ENCODE measurements around the gene PWWP3B. TPM values are rescaled to one million over a fixed set of nuclear protein-coding genes. Genes with fewer than 3 reads are reported as not detected.

Gene PWWP3B
- total RNA-seq, 1 experiment from 2014 or later, result 0.26 TPM

DNA sequence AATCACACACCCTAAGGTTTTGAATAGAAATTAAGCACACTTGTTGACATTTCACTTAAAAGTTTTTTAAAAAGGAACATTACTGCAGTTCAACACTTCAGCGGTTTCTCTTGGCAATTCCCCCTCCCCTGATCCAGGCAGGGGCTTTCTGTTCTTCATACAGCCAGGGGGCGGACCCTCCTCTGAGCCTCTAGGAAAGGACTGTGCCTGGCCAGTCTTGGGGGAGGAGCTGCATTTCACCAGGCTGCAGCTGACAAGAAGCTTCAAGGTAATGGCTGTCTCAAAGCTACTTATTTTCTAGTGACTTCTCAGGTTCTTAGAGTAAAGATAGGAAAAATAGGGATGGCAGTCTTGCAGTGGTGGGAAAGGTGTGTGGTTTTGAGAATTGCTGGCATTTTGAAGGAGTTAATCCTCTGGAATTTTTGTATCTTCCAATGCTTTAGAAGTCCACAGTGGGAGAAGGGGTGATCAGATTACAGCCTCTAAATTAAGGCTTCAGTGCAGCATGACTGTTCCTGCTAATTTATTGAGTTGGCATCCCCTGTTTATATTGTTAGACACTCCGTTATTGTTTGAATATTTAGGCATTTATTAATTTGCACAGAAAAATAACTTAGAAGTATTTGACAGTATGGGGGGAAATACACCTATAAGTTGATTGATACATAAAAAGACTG, 33.5 kb downstream of the PWWP3B start:
- H3K9ac ChIP-seq (ENCODE audit: extremely low read depth, insufficient read length, low read length), result no peak overlapping the region
- H2BK12ac ChIP-seq (ENCODE audit: insufficient read length, low read depth, low read length), result no peak overlapping the region
- no peak overlapping the region for H4K91ac ChIP-seq (ENCODE audit: insufficient read length, low read depth, low read length)
- Mint-ChIP-seq H3K27ac (0 out of 7 replicates have a peak overlapping the region, but pooled peaks of 1 of the 3 experiments have one; percentile 21), H3K4me1 (peaks cover 3 to 6% of the 10 kb centered on the region in 2 experiments), H3K4me3 (peak overlapping the region in 1 of 2 experiments; percentile 62; a peak in 1 of 5 replicates), H3K9me3 (peaks cover 48 to 69% of the 10 kb centered on the region in 2 experiments), H3K36me3 (ENCODE audit: insufficient read depth in 1 of 3, low read depth in 3 of 3) (peaks cover 0 to 6% (median 3%) of the 10 kb centered on the region in 3 experiments; a peak in 5 of 7 replicates), H3K27me3 (ENCODE audit: low read depth) (no peaks in the 10 kb centered on the region)
- H3K79me1 ChIP-seq (ENCODE audit: insufficient read depth, low read depth, low read length, poor library complexity, severe bottlenecking), result no peaks in the 10 kb centered on the region
- H2BK15ac ChIP-seq (ENCODE audit: low read depth, low read length), result no peak overlapping the region
- no peak overlapping the region for H4K5ac ChIP-seq (ENCODE audit: insufficient read length, low read depth, low read length)
- H2AK5ac ChIP-seq (ENCODE audit: insufficient read length, low read length), result no peak overlapping the region
- no CpG with 5 or more reads among the region's 3 CpGs for WGBS (ENCODE audit: extremely low coverage, insufficient read length, low lambda C conversion rate)
- H3K4me1 ChIP-seq (ENCODE audit: insufficient read depth, low read length), result no peaks in the 10 kb centered on the region
- no peak overlapping the region for H3K56ac ChIP-seq (ENCODE audit: insufficient read length, low read depth, low read length)
- peak; percentile 69 for DNase-seq
- no peak overlapping the region for H3K23ac ChIP-seq (ENCODE audit: insufficient read length, low read depth, low read length)
- H4K20me1 ChIP-seq (ENCODE audit: control insufficient read depth, insufficient read depth, insufficient read length), result no peaks in the 10 kb centered on the region
- H3K9me3 ChIP-seq (ENCODE audit: control insufficient read depth, low read depth, low read length), result peaks cover 41% of the 10 kb centered on the region
- no peaks in the 10 kb centered on the region for H3K23me2 ChIP-seq (ENCODE audit: insufficient read length, low read depth, low read length, poor library complexity, severe bottlenecking)
- no peak overlapping the region for H3K4me2 ChIP-seq (ENCODE audit: insufficient read depth, insufficient read length, low read length)
- H3K14ac ChIP-seq (ENCODE audit: insufficient read depth, low read length), result no peak overlapping the region
- H2BK20ac ChIP-seq (ENCODE audit: low read depth, low read length, poor library complexity, severe bottlenecking), result no peak overlapping the region
- no peak overlapping the region for H2BK120ac ChIP-seq (ENCODE audit: low read depth, low read length, poor library complexity, severe bottlenecking)
- H3K4ac ChIP-seq (ENCODE audit: low read depth, low read length), result no peak overlapping the region
- no peak overlapping the region for H3K18ac ChIP-seq (ENCODE audit: insufficient read length, low read depth, low read length)
- H2BK5ac ChIP-seq (ENCODE audit: insufficient read length, low read length), result no peak overlapping the region
- H2AFZ ChIP-seq (ENCODE audit: low read length), result no peak overlapping the region
- no peaks in the 10 kb centered on the region for H3K79me2 ChIP-seq (ENCODE audit: insufficient read depth, low read length)
- no peak overlapping the region for H3K27ac ChIP-seq (ENCODE audit: insufficient read length, low read depth, low read length)
- TF ChIP-seq, protein P1, sequence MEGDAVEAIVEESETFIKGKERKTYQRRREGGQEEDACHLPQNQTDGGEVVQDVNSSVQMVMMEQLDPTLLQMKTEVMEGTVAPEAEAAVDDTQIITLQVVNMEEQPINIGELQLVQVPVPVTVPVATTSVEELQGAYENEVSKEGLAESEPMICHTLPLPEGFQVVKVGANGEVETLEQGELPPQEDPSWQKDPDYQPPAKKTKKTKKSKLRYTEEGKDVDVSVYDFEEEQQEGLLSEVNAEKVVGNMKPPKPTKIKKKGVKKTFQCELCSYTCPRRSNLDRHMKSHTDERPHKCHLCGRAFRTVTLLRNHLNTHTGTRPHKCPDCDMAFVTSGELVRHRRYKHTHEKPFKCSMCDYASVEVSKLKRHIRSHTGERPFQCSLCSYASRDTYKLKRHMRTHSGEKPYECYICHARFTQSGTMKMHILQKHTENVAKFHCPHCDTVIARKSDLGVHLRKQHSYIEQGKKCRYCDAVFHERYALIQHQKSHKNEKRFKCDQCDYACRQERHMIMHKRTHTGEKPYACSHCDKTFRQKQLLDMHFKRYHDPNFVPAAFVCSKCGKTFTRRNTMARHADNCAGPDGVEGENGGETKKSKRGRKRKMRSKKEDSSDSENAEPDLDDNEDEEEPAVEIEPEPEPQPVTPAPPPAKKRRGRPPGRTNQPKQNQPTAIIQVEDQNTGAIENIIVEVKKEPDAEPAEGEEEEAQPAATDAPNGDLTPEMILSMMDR (conservative IDR thresholded peaks at IDR 0.05), result no peak
- no peaks in the 10 kb centered on the region for H3K27me3 ChIP-seq (ENCODE audit: insufficient read depth, low read length)
- no peak overlapping the region for H4K8ac ChIP-seq (replicated peaks; ENCODE audit: insufficient read length, low read depth, low read length)
- no peak overlapping the region for H3T11ph ChIP-seq (ENCODE audit: low read length)

Measured in H9 (cell line).